ENCODE data around the gene NOC4L.

GRCh38 chr12:132154941-132155770 lies 10.9 kb downstream of the NOC4L start:
- TF ChIP-seq CTCF (IDR thresholded peaks at IDR 0.05): no peak
- TF ChIP-seq NRF1 (IDR thresholded peaks at IDR 0.05; ENCODE audit: low read depth, low read length): no peak
- no peak for TF ChIP-seq SIN3A (IDR thresholded peaks at IDR 0.05; ENCODE audit: borderline replicate concordance, low read depth, low read length)
- TF ChIP-seq EP300 (IDR thresholded peaks at IDR 0.05; ENCODE audit: borderline replicate concordance in 1 of 2, low read depth in 1 of 2, low read length in 1 of 2): no peak
- TF ChIP-seq, protein P1, sequence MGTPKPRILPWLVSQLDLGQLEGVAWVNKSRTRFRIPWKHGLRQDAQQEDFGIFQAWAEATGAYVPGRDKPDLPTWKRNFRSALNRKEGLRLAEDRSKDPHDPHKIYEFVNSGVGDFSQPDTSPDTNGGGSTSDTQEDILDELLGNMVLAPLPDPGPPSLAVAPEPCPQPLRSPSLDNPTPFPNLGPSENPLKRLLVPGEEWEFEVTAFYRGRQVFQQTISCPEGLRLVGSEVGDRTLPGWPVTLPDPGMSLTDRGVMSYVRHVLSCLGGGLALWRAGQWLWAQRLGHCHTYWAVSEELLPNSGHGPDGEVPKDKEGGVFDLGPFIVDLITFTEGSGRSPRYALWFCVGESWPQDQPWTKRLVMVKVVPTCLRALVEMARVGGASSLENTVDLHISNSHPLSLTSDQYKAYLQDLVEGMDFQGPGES (IDR thresholded peaks at IDR 0.05; ENCODE audit: low read depth, low read length): no peak
- TF ChIP-seq, protein P2, sequence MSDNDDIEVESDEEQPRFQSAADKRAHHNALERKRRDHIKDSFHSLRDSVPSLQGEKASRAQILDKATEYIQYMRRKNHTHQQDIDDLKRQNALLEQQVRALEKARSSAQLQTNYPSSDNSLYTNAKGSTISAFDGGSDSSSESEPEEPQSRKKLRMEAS (IDR thresholded peaks at IDR 0.05; ENCODE audit: low read depth): no peak
- no peak for TF ChIP-seq ZBTB33 (IDR thresholded peaks at IDR 0.05; ENCODE audit: borderline replicate concordance, low read depth)
- TF ChIP-seq TAF1 (IDR thresholded peaks at IDR 0.05; ENCODE audit: borderline replicate concordance, low read depth, low read length): no peak

All from SK-N-SH (cell line).